T1000 (cell line): ENCODE results near the gene MYO7B.

Source experiments
- DNase-seq: peaks from one replicate; lab custom pipeline; 2025; ENCODE audit warnings: mixed read lengths; lab: John Stamatoyannopoulos, UW

Gene MYO7B

GRCh38 chr2:127574656-127575055 lies 39.2 kb downstream of the MYO7B start:
- DNase-seq: no peak

DNA sequence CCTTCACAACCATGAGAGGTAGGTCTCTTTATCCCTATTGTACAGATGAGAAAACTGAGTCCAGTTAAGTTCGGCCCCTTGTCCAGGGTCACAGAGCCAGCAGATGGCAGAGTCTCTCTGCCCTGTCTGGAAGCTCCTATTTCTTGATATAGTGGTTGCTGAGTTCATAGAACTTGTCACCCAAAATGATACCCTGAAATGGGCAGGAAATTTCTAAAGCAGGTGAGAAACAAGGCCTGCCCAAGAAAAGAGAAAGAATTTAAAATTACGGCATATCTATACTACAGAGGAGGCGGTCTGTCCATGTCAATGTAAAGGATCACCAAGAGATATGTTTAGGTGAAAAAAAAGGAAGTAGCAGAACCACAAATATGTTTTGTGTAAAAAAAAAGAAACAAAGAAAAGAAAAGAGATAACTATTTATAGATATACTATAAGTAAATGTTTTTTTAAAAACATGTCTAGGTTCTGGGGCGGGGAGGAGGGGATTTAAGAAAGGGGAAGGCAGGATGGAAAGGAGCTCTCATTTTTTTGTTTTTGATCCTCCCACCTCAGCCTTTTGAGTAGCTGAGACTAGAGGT lies 39.8 kb downstream of the MYO7B start:
- DNase-seq: no peak

- DNase-seq: no peak
Observed at GRCh38 chr2:127575941-127576432, 40.5 kb downstream of the MYO7B start.

GRCh38 chr2:127576433-127577207 lies 41.1 kb downstream of the MYO7B start:
- peak; percentile 76 for DNase-seq

DNA sequence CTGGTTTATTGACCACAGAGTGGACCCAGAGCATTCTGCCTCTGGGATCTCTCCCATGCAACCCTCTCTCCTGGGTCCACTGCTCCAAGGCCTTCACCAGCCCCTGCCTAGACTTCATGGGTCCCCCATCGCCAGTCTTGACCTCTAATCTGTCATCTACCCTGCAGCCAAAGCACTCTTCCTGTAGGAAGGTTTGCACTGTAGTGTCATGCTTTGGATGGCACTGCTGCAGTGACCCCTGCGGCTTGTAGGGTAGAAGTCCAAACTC lies 41.7 kb downstream of the MYO7B start:
- DNase-seq: no peak

DNA sequence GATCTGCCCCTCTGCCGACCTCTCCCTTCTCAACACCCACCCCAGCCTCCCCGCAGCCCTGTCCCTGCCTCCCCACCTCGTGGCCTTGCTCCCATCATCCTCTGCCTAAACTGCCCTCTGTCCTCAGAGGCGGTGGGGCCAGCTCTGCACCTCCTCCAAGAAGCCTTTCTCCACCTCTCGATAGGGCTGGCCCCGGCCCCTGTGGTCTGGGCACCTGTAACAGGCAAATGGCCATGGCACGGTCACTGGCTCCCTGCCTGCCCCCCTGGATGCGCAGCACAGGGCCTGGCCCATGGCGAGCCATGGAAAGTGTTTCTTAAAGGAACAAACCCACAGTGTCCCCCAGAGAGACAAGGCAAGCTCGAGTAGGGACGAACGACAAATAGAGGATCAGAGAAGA lies 42.0 kb downstream of the MYO7B start:
- DNase-seq: no peak

GRCh38 chr2:127577973-127578372 lies 42.5 kb downstream of the MYO7B start:
- DNase-seq: no peak

DNA sequence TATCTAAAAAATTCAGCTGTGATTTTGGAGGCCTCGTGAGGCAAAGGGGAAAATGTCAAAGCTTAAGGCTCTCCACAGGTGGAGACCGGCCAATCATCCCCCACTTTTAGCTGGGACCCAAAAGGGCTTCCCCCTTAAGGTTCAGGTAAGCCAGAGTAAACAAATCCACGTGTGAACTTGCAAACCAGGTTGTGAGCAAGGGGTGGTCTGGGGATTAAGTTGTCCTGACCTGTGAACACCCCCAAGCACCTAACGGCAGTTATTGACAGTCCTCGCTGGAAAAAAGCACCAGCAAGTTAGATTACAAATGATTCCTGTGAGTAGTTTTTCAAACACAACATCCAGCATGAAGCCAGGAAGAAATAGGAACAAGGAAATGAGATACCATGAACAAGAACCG lies 42.9 kb downstream of the MYO7B start:
- no peak for DNase-seq

DNA sequence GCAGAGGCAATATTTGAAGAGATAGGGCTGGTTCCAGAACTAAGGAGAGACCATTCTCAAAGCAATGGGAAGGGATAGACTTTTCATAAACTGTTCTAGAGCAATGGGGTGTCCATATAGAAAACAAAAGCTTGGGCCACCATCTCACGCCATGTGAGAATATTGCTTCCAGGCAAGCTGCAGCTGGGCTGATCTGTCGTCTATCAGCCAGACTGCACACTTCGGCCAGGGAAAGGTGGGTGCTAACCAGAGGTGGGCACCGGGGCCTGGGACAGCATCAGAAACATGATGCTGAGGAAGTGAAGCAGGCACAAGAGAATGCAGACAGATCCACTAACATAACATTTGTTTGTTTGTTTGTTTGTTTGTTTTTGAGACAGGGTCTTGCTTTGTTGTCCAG lies 43.7 kb downstream of the MYO7B start:
- DNase-seq: no peak

- DNase-seq: no peak
Observed at GRCh38 chr2:127580167-127581049, 44.9 kb downstream of the MYO7B start.

DNA sequence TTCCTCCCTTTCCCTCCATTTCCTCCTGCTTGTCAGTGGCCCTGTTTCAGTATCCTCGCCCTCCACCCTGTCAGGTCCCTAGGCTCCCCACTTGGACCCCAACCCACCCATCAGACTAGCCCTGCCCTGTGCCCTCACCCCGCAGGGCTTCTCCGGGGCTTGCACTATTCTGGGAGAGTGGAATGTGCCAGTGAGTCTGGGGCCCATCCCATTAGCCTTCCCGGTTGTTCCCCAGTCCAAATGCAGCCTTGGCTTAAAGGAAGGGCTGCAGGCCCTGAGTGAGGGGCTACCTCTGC lies 45.5 kb downstream of the MYO7B start:
- no peak for DNase-seq

GRCh38 chr2:127581516-127582490 lies 46.3 kb downstream of the MYO7B start:
- no peak for DNase-seq

DNA sequence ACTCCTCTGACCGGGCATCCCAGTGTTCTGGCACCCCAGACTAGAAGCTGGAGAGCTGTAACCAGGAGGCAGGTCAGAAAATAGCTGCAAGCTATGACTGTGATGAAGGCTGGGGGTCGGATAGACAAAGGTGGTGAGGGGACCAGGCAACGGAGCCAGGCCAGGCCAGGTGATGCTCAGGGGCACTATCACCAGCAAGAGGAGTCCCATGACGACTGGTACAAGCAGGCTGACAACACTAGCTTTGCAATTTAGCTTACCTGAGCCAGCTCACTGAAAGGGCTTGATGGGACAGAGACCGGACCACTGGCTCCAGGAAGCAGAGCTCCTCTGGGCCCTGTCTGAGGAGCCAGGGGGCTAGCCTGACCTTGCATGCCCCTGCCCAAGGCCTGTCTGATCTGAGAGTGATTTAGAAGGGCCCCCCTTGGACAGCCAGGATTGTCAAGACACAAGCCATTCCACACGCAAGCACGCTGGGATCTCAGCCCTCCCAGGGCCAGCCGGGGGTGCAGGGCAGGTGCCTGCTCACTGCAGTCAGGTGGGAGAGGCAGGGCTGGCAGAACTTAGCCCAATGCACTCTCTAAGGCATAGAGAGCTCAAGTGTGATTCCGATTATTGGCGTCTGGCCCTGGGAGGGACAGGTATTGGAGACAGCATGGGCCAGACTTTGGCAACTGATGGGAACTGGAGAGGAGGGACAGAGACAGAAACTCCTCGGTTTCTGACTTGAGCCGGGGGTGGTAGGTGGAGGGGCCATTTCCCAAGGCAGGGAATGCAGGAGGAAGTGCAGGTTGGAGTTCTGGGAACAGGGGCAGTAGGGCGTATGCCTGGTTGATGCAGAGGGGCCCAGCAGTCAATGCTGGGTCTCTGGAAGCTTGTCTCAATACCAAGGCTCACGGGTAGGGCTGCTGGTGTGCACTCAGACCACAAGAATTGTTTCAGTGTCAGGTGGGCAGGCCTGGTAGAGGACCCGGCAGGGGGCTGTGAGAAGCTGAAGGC lies 47.7 kb downstream of the MYO7B start:
- DNase-seq: no peak

GRCh38 chr2:127584047-127584446 lies 48.6 kb downstream of the MYO7B start:
- DNase-seq: no peak

- DNase-seq: no peak
Observed at GRCh38 chr2:127584516-127585033, 49.1 kb downstream of the MYO7B start.

GRCh38 chr2:127585270-127585807 lies 49.9 kb downstream of the MYO7B start:
- no peak for DNase-seq

DNA sequence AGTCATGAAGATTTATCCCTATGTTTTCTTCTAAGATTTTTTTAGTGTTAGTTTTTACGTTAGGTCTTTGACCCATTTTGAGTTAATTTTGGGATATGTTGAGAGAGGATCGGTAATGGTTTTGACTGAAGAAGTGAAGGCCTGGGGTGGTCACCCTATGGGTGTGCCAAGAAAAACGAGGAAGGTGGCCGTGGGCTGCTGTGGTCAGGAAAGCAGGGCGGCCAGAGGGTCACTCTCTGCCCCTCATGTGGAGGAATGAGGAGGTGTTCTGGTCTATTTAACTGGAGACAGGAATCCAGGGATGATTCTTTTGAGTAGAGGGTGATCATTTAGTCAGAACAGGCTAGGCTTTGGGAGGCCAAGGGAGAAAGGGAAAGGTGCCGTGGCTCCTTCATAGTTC lies 50.7 kb downstream of the MYO7B start:
- DNase-seq: no peak

DNA sequence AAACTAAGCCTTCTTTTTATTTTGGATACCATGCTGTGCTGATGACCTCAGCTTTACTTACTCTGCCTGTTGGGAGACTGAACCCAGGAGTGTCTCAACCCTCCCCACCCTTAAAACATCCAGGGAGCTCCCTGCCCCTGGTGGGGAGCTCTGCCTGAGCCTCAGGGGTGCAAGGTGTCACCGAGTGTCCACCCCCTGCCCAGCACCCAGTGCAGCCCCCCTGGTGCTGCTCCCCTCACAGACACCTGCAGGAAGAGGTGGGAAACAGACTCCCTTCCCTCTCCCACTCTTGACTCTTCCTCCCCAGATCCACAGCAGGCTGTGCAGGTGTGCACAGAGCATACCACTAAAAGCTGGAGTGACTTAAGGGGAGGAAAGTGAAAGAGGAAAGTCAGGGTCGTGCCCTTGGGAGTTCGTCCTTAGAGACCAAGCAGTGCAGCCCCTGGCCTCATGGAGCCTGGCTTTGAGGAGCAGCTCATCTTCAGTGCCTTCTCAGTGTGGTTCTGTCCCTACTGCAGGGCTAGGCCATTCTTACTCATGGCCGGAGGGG lies 51.3 kb downstream of the MYO7B start:
- DNase-seq: no peak

DNA sequence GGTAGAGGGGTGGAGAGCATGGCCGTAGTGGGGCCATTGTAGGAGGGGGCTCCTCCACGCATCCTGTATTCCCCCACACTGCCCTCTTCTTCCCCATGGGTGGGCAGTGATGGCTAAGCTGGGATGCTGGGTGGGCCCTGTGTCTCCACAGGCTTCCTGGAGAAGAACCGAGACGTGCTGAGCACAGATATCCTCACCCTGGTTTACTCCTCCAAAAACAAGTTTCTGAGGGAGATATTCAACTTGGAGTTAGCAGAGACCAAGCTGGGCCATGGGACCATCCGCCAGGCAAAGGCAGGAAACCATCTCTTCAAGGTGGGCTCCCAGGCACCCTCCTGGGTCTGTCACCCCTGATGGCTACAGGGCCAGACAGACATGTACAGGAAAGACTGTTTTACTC lies 52.8 kb downstream of the MYO7B start:
- no peak for DNase-seq

DNA sequence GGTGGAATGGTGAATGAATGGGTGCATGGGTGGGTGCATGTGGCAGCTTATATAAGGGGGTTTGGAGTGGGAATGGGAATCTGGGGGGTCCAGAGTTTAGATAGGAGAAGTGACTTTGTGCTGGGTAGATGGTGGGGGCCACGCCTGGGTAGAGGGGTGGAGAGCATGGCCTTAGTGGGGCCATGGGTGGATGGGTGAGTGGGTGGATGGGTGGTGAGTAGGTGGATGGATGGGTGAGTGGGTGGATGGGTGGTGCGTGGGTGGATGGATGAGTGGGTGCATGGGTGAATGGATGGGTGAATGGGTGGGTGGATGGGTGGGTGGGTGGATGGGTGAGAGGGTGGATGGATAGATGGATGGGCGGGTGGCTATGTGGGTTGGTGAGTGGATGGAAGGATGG lies 53.9 kb downstream of the MYO7B start:
- no peak for DNase-seq
